GM21576 (cell line): ENCODE measurements around the gene STON2.

Experiments
- ATAC-seq: cut with Tn5 transposase; IDR thresholded peaks from one replicate; pipeline ENCODE4 v1.9.1; 2021; ENCODE audit warnings: mild to moderate bottlenecking, moderate library complexity; ENCODE audit not compliant: unreplicated experiment

Gene STON2

GRCh38 chr14:81423504-81423903, 23.4 kb upstream of the STON2 start:
- ATAC-seq = no peak

- no peak for ATAC-seq
These were observed 18.1 kb upstream of the STON2 start for GRCh38 chr14:81418057-81418790.

- ATAC-seq = no peak
These were observed 16.9 kb upstream of the STON2 start for GRCh38 chr14:81416981-81417380.

- no peak for ATAC-seq
These were observed 16.2 kb upstream of the STON2 start for GRCh38 chr14:81416194-81416952.

- ATAC-seq = no peak
These were observed 15.7 kb upstream of the STON2 start for GRCh38 chr14:81415781-81416180.

- no peak for ATAC-seq
These were observed 14.0 kb upstream of the STON2 start for GRCh38 chr14:81414123-81414522.

GRCh38 chr14:81412779-81413178, 12.7 kb upstream of the STON2 start:
- ATAC-seq = no peak

GRCh38 chr14:81408595-81408994, 8.5 kb upstream of the STON2 start:
- ATAC-seq = no peak

GRCh38 chr14:81406863-81407262, 6.7 kb upstream of the STON2 start:
- no peak for ATAC-seq

- ATAC-seq = no peak
These were observed 2.0 kb upstream of the STON2 start for GRCh38 chr14:81402123-81402495.

- ATAC-seq = no peak
These were observed 1.4 kb upstream of the STON2 start for GRCh38 chr14:81401420-81402122.

- ATAC-seq = no peak
These were observed 728 bp upstream of the STON2 start for GRCh38 chr14:81400852-81401251.

GRCh38 chr14:81398196-81398891, 1.8 kb downstream of the STON2 start:
- no peak for ATAC-seq

GRCh38 chr14:81396113-81396512, 4.0 kb downstream of the STON2 start:
- ATAC-seq = no peak

- no peak for ATAC-seq
These were observed 5.4 kb downstream of the STON2 start for GRCh38 chr14:81394739-81395138.

- ATAC-seq = no peak
These were observed 7.0 kb downstream of the STON2 start for GRCh38 chr14:81392976-81393643.

GRCh38 chr14:81392052-81392451, 8.1 kb downstream of the STON2 start:
- no peak for ATAC-seq

GRCh38 chr14:81390696-81391095, 9.4 kb downstream of the STON2 start:
- ATAC-seq = no peak

- ATAC-seq = no peak
These were observed 11.8 kb downstream of the STON2 start for GRCh38 chr14:81388336-81388735.

- no peak for ATAC-seq
These were observed 13.8 kb downstream of the STON2 start for GRCh38 chr14:81386290-81386745.

GRCh38 chr14:81385886-81386285, 14.2 kb downstream of the STON2 start:
- no peak for ATAC-seq
